IgD-negative memory B cell (primary cell): ENCODE measurements around the gene RFNG. TPM values are rescaled to one million over a fixed set of nuclear protein-coding genes. Genes with fewer than 3 reads are reported as not detected.

Experiments
- H3K27ac Mint-ChIP-seq, 3 donors: one replicate each; pipeline ENCODE4 v1.8.0; 2020 to 2022; ENCODE audit warnings: mild to moderate bottlenecking in 3 of 3, mixed read lengths in 3 of 3, moderate library complexity in 1 of 3
- H3K27me3 Mint-ChIP-seq: one replicate; pipeline ENCODE4 v1.8.0; 2021; ENCODE audit warnings: mixed read lengths
- H3K36me3 Mint-ChIP-seq: one replicate; pipeline ENCODE4 v1.8.0; 2020; ENCODE audit warnings: mild to moderate bottlenecking, mixed read lengths
- H3K4me1 Mint-ChIP-seq, 3 donors: one replicate each; pipeline ENCODE4 v1.8.0; 2020 to 2022; ENCODE audit warnings: mixed read lengths in 3 of 3, mild to moderate bottlenecking in 1 of 3
- H3K4me3 Mint-ChIP-seq, 4 donors: one replicate each; pipeline ENCODE4 v1.8.0; 2020 to 2022; ENCODE audit warnings: mild to moderate bottlenecking in 4 of 4, mixed read lengths in 4 of 4, moderate library complexity in 3 of 4
- H3K9me3 Mint-ChIP-seq, 3 donors: one replicate each; pipeline ENCODE4 v1.8.0; 2020 to 2021; ENCODE audit warnings: mixed read lengths in 3 of 3, mild to moderate bottlenecking in 1 of 3
- polyA plus RNA-seq: library from polyadenylated mRNA; unstranded; fragments of 300-500 nt; fragmentation: Illumina TruSeq; gene quantifications from one replicate; pipeline ENCODE4 v1.2.3, GENCODE V29; 2021

RFNG gene
- polyA plus RNA-seq, 1 donor from 2014 or later: 4.1 TPM

GRCh38 chr17:82037092-82037888, 14.3 kb downstream of the RFNG start, which contains the start of gene DCXR:
Gene DCXR, minus strand, starts transcription at chr17:82037697. Its CDS starts 15 bp downstream, at chr17:82037682.
- Mint-ChIP-seq H3K9me3 (no peaks in the 10 kb centered on the region), H3K27me3 (no peaks in the 10 kb centered on the region), H3K36me3 (no peaks in the 10 kb centered on the region), H3K4me3 (peak within 1 kb of the TSS; percentile 83 to 97 (median 90)), H3K27ac (peak within 1 kb of the TSS; percentile 36 to 95 (median 82)), H3K4me1 (peaks cover 9 to 15% (median 14%) of the 10 kb centered on the region in 3 donors)

DNA sequence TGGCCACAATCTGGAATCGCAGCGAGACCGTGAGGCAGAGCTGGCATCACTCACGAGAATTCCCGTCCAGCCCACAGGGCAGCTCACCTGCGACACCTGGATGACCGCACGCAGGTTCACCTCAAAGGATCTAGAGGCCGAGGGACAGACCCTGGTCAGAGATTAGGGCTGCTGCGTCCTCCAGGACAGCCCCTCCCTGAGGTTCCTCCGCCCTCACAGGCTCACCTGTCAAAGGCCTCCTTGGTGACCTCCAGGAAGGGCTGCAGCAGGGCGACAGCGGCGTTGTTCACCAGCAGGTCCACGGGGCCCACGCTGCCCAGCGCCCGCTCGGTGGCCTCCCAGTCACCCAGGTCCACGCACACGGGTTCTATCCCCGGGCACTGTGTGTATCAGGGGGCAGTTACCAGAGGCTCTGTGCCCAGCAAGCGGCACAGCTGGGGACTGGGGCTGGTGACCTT, 14.9 kb downstream of the RFNG start:
- peak overlapping the region in 1 of 3 donors; percentile 82 for H3K27ac Mint-ChIP-seq
- H3K9me3 Mint-ChIP-seq: no peaks in the 10 kb centered on the region
- H3K27me3 Mint-ChIP-seq: no peaks in the 10 kb centered on the region
- H3K36me3 Mint-ChIP-seq: no peaks in the 10 kb centered on the region
- H3K4me1 Mint-ChIP-seq: peaks cover 9 to 15% (median 14%) of the 10 kb centered on the region in 3 donors
- H3K4me3 Mint-ChIP-seq: peak overlapping the region; percentile 32 to 88 (median 80)

GRCh38 chr17:82035956-82036633, 15.5 kb downstream of the RFNG start:
- Mint-ChIP-seq H3K9me3 (no peaks in the 10 kb centered on the region), H3K27me3 (no peaks in the 10 kb centered on the region), H3K27ac (peak overlapping the region in 2 of 3 donors; percentile 27 to 82), H3K4me3 (peak overlapping the region; percentile 22 to 88 (median 80)), H3K36me3 (no peaks in the 10 kb centered on the region), H3K4me1 (peaks cover 9 to 15% (median 14%) of the 10 kb centered on the region in 3 donors)

- peak overlapping the region; percentile 27 to 73 (median 46) for H3K27ac Mint-ChIP-seq
- H3K4me1 Mint-ChIP-seq: peaks cover 9 to 16% (median 14%) of the 10 kb centered on the region in 3 donors
- no peaks in the 10 kb centered on the region for H3K36me3 Mint-ChIP-seq
- peak overlapping the region in 3 of 4 donors; percentile 39 to 83 (median 53) for H3K4me3 Mint-ChIP-seq
- H3K9me3 Mint-ChIP-seq: no peaks in the 10 kb centered on the region
- H3K27me3 Mint-ChIP-seq: no peaks in the 10 kb centered on the region
Observed at GRCh38 chr17:82035488-82035887, 16.1 kb downstream of the RFNG start.

GRCh38 chr17:82034371-82035011, 17.1 kb downstream of the RFNG start:
- H3K4me1 Mint-ChIP-seq: peaks cover 9 to 16% (median 14%) of the 10 kb centered on the region in 3 donors
- peak overlapping the region; percentile 30 to 83 (median 66) for H3K4me3 Mint-ChIP-seq
- no peaks in the 10 kb centered on the region for H3K9me3 Mint-ChIP-seq
- H3K27ac Mint-ChIP-seq: no peak overlapping the region
- H3K27me3 Mint-ChIP-seq: no peaks in the 10 kb centered on the region
- no peaks in the 10 kb centered on the region for H3K36me3 Mint-ChIP-seq

- Mint-ChIP-seq H3K27ac (no peak overlapping the region), H3K4me3 (peak overlapping the region in 1 of 4 donors; percentile 74), H3K36me3 (no peaks in the 10 kb centered on the region), H3K9me3 (no peaks in the 10 kb centered on the region), H3K27me3 (no peaks in the 10 kb centered on the region), H3K4me1 (peaks cover 6 to 14% (median 13%) of the 10 kb centered on the region in 3 donors)
Observed at GRCh38 chr17:82033359-82034085, 18.1 kb downstream of the RFNG start.

GRCh38 chr17:82031885-82032627, 19.6 kb downstream of the RFNG start:
- Mint-ChIP-seq H3K27ac (no peak overlapping the region), H3K9me3 (no peaks in the 10 kb centered on the region), H3K27me3 (no peaks in the 10 kb centered on the region), H3K36me3 (no peaks in the 10 kb centered on the region), H3K4me3 (peak overlapping the region in 2 of 4 donors; percentile 32 to 74), H3K4me1 (peaks cover 1 to 8% (median 7%) of the 10 kb centered on the region in 3 donors)

DNA sequence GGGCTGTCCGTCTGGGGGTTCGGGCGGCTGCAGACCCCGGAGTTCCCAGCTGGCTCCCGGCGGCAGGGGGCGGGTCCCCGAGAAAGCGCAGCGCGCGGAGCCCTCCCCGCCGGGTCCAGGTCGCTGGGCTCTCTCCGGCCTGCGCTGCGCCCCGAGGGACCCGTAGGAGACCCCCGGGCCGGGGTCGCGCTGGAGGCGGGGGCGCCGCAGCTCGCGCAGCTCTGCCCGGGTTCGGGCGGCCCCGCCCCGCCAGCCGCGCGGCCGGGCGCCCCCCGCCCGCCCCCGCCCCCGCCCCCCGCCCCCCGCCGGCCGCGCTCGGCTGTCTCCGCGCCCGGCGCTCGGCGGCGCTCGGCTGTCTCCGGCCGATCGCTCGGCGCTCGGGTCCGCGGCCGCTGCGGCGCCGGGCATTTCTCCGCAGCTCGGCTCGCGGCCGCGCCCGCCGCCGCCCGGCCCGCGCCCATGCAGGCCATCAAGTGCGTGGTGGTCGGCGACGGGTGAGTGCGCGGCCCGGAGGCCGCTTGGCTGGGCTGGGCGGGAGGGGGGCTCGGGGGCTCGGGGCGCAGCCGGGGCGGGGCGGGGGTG, 20.2 kb downstream of the RFNG start, which contains the start of gene RAC3:
Gene RAC3 (plus strand): TSS at position 376 of the 582 bp plus-strand sequence. CDS start 84 bp downstream, at position 460.
- peak within 1 kb of the TSS; percentile 77 to 88 (median 84) for H3K4me3 Mint-ChIP-seq

DNA sequence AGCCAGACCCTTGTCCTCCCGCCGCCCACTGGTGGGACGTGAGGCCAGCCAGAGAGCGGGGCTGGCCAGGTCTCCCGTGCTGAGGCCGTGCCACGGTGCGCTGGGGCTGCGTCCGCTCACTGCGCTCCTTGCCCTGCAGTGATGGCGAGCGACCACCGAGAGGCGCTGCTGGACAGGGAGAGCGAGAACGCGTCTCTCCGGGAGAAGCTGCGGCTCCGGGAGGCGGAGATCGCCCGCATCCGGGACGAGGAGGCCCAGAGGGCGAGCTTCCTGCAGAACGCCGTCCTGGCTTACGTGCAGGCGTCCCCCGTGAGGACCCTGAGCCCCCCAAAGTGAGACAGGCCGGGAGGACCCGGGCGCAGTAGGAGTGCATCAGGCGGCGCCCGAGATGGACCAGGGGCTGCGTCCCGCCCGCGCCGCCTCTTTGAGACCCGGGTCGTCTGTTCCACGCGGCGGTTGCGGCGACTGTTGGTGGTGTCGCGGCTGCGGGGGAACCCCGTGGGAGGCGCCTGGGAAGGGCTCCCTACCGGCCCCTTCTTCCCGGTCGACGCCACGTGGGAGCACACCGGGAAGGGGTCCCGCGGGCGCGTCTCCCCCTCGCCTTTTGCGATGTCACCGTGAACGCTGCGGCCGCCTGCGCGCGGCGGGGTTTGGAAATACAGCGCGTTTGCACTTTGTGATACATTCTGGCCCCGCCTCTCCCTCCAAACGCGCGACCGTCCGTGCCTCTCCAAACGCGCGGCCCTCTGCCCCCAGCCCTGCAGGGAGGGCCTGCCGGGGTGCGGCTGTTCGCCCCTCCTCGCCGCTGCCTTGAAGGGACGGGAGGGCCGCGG, 20.9 kb downstream of the RFNG start:
- H3K27ac Mint-ChIP-seq: peak overlapping the region in 1 of 3 donors; percentile 9

More for the DNA sequence above, 20.2 kb downstream of the RFNG start, which contains the start of gene RAC3:
- Mint-ChIP-seq H3K4me1 (peaks cover 1 to 8% (median 7%) of the 10 kb centered on the region in 3 donors), H3K27me3 (no peaks in the 10 kb centered on the region), H3K9me3 (no peaks in the 10 kb centered on the region), H3K36me3 (peaks cover 1% of the 10 kb centered on the region), H3K27ac (peak within 1 kb of the TSS in 1 of 3 donors; percentile 9)

DNA sequence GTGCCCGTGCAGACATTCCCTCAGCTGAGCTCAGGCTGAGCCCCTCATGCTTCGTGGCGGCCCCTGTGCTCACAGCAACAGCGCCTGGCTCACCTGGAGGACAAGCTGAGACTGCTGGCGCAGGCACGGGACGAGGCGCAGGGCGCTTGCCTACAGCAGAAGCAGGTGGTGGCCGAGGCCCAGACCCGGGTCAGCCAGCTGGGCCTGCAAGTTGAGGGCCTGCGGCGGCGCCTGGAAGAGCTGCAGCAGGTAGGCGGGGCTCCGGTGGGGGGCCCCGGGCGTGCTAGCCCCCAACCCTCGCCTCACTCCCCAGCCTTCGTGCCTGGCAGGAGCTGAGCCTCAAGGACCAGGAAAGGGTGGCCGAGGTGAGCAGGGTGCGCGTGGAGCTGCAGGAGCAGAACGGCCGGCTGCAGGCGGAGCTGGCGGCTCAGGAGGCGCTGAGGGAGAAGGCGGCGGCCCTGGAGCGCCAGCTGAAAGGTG, 21.6 kb downstream of the RFNG start:
- no peaks in the 10 kb centered on the region for H3K9me3 Mint-ChIP-seq
- no peaks in the 10 kb centered on the region for H3K27me3 Mint-ChIP-seq
- peak overlapping the region in 3 of 4 donors; percentile 48 to 79 (median 77) for H3K4me3 Mint-ChIP-seq
- peaks cover 1% of the 10 kb centered on the region for H3K36me3 Mint-ChIP-seq
- peaks cover 0 to 3% (median 2%) of the 10 kb centered on the region in 3 donors for H3K4me1 Mint-ChIP-seq
- no peak overlapping the region for H3K27ac Mint-ChIP-seq

More for the DNA sequence above, 20.9 kb downstream of the RFNG start:
- peaks cover 1% of the 10 kb centered on the region for H3K36me3 Mint-ChIP-seq
- no peaks in the 10 kb centered on the region for H3K27me3 Mint-ChIP-seq
- peak overlapping the region; percentile 77 to 88 (median 84) for H3K4me3 Mint-ChIP-seq
- no peaks in the 10 kb centered on the region for H3K9me3 Mint-ChIP-seq
- H3K4me1 Mint-ChIP-seq: peaks cover 1 to 8% (median 7%) of the 10 kb centered on the region in 3 donors

DNA sequence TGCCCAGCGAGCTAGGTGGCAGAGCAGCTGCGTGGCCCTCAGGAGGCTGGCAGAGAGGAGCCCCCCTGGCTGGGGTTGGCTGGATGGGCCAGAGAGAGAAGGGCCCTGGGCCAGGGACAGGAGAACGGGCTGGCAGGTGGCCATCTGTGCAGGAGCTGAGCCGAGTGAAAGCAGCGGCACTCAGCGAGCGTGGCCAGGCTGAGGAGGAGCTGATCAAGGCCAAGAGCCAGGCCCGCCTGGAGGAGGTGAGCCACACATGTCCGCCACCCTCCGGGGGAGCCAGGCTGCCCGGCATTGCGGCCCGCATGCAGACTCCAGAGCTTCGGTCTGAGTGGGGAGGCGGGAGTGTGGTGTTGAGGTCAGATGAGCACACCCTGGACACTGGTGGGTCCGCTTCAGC, 22.2 kb downstream of the RFNG start:
- Mint-ChIP-seq H3K4me1 (peaks cover 0 to 1% (median 0%) of the 10 kb centered on the region in 3 donors), H3K27ac (no peak overlapping the region), H3K9me3 (no peaks in the 10 kb centered on the region), H3K36me3 (peaks cover 1% of the 10 kb centered on the region), H3K4me3 (peak overlapping the region; percentile 48 to 88 (median 70)), H3K27me3 (no peaks in the 10 kb centered on the region)

DNA sequence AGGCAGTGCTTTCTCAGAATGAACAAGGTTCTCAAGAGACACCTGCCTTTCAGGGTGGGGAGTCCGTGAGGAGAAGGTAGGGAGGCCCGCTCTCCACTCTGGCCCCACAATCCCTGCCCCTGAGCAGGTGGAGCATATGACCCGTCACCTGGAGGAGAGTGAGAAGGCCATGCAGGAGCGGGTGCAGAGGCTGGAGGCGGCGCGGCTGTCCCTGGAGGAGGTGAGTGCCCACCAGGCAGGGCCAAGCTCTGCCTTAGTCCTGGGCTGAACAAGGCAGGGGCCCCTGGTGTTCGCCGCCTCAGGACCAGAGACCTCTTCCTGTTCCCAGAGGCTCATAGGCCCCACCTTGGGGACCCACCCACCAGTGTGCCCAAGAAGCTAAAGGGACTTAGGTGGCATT, 22.6 kb downstream of the RFNG start:
- Mint-ChIP-seq H3K4me1 (peaks cover 0 to 1% (median 0%) of the 10 kb centered on the region in 3 donors), H3K36me3 (peaks cover 1% of the 10 kb centered on the region), H3K27me3 (no peaks in the 10 kb centered on the region), H3K4me3 (peak overlapping the region in 2 of 4 donors; percentile 54 to 62), H3K27ac (no peak overlapping the region), H3K9me3 (no peaks in the 10 kb centered on the region)
